HG03342 (cell line): ENCODE measurements around the gene NPLOC4.
"Not testable (repeated sequence)": the region's sequence is repeated elsewhere in the genome, so short reads cannot be mapped to it uniquely, and the experiment has no call there.

Experiments
- ATAC-seq: cut with Tn5 transposase; IDR thresholded peaks from one replicate; pipeline ENCODE4 v1.9.1; 2021; ENCODE audit warnings: mild to moderate bottlenecking, moderate library complexity; ENCODE audit not compliant: unreplicated experiment

The NPLOC4 gene

GRCh38 chr17:81635973-81636504, 873 bp downstream of the NPLOC4 start:
- no peak for ATAC-seq

GRCh38 chr17:81635431-81635830, 1.5 kb downstream of the NPLOC4 start:
- ATAC-seq, result no peak

GRCh38 chr17:81631482-81631881, 5.4 kb downstream of the NPLOC4 start:
- no peak for ATAC-seq

GRCh38 chr17:81630274-81630673, 6.6 kb downstream of the NPLOC4 start:
- ATAC-seq, result no peak

GRCh38 chr17:81621494-81622130, 15.3 kb downstream of the NPLOC4 start:
- no peak for ATAC-seq

GRCh38 chr17:81618307-81618706, 18.6 kb downstream of the NPLOC4 start:
- not testable (repeated sequence) for ATAC-seq

- ATAC-seq, result no peak
Measured at GRCh38 chr17:81616877-81617276, 20.0 kb downstream of the NPLOC4 start.

GRCh38 chr17:81615401-81615930, 21.4 kb downstream of the NPLOC4 start:
- ATAC-seq, result no peak

- no peak for ATAC-seq
Measured at GRCh38 chr17:81612172-81612970, 24.5 kb downstream of the NPLOC4 start.

- ATAC-seq, result no peak
Measured at GRCh38 chr17:81609541-81610311, 27.2 kb downstream of the NPLOC4 start.

- no peak for ATAC-seq
Measured at GRCh38 chr17:81608605-81609004, 28.3 kb downstream of the NPLOC4 start.

GRCh38 chr17:81608082-81608481, 28.8 kb downstream of the NPLOC4 start:
- ATAC-seq, result no peak

- ATAC-seq, result no peak
Measured at GRCh38 chr17:81607431-81607830, 29.5 kb downstream of the NPLOC4 start.

- no peak for ATAC-seq
Measured at GRCh38 chr17:81603846-81604610, 32.9 kb downstream of the NPLOC4 start.

GRCh38 chr17:81601525-81602120, 35.3 kb downstream of the NPLOC4 start:
- peak; percentile 45 for ATAC-seq

GRCh38 chr17:81599719-81600486, 37.0 kb downstream of the NPLOC4 start:
- ATAC-seq, result no peak

- ATAC-seq, result no peak
Measured at GRCh38 chr17:81593105-81593871, 43.6 kb downstream of the NPLOC4 start.

GRCh38 chr17:81591971-81592370, 44.9 kb downstream of the NPLOC4 start:
- ATAC-seq, result no peak
